HEK293T (cell line): ENCODE measurements around the gene ANKFN1.

ENCODE experiments used
- CTCF ChIA-PET: fragments of 350-600 bp; formaldehyde crosslinking; extraction: SDS; loops from one replicate; lab custom pipeline; 2021; ENCODE audit warnings: antibody characterized with exemption, inconsistent platforms; lab: Yijun Ruan, JAX
- POLR2A ChIA-PET: fragments of 350-600 bp; formaldehyde crosslinking; extraction: SDS; loops from one replicate; lab custom pipeline; 2020; ENCODE audit warnings: antibody characterized with exemption, inconsistent platforms; lab: Yijun Ruan, JAX
- DNase-seq: peaks from one replicate; pipeline ENCODE4 v3.0.0; 2012; ENCODE audit warnings: mixed read lengths; ENCODE audit errors: extremely low spot score
- ARNT ChIP-seq: fragments of 450-650 bp; IDR thresholded peaks from 2 replicates; pipeline ENCODE4 v1.6.1; 2017; ENCODE audit warnings: mild to moderate bottlenecking
- BHLHE40 ChIP-seq: fragments of 450-650 bp; IDR thresholded peaks from 2 replicates; pipeline ENCODE4 v1.6.1; 2016; ENCODE audit warnings: mild to moderate bottlenecking, moderate library complexity, borderline replicate concordance
- CTBP1 ChIP-seq: fragments of 450-650 bp; IDR thresholded peaks from 2 replicates; pipeline ENCODE4 v1.6.1; 2016; ENCODE audit warnings: borderline replicate concordance
- ELF4 ChIP-seq: fragments of 450-650 bp; IDR thresholded peaks from 2 replicates; pipeline ENCODE4 v1.6.1; 2017; ENCODE audit warnings: antibody characterized with exemption
- FOXA1 ChIP-seq: fragments of 450-650 bp; IDR thresholded peaks from 2 replicates; pipeline ENCODE4 v1.6.1; 2016; ENCODE audit warnings: mild to moderate bottlenecking
- FOXK2 ChIP-seq: fragments of 450-650 bp; IDR thresholded peaks from 2 replicates; pipeline ENCODE4 v1.6.1; 2016; ENCODE audit warnings: mild to moderate bottlenecking
- FOXM1 ChIP-seq: fragments of 450-650 bp; IDR thresholded peaks from 2 replicates; pipeline ENCODE4 v1.6.1; 2017; ENCODE audit warnings: mild to moderate bottlenecking, borderline replicate concordance
- HDGF ChIP-seq: fragments of 450-650 bp; IDR thresholded peaks from 2 replicates; pipeline ENCODE4 v1.6.1; 2017; ENCODE audit warnings: antibody characterized with exemption, borderline replicate concordance
- L3MBTL2 ChIP-seq: fragments of 450-650 bp; conservative IDR thresholded peaks from 2 replicates; pipeline ENCODE4 v1.6.1; 2016; ENCODE audit warnings: mild to moderate bottlenecking
- LEF1 ChIP-seq: fragments of 450-650 bp; IDR thresholded peaks from 2 replicates; pipeline ENCODE4 v1.6.1; 2017; ENCODE audit warnings: mild to moderate bottlenecking, borderline replicate concordance
- NFRKB ChIP-seq: fragments of 450-650 bp; IDR thresholded peaks from 2 replicates; pipeline ENCODE4 v1.6.1; 2016; ENCODE audit warnings: mild to moderate bottlenecking, moderate library complexity
- SP1 ChIP-seq: fragments of 450-650 bp; IDR thresholded peaks from 2 replicates; pipeline ENCODE4 v1.6.1; 2017
- SUZ12 ChIP-seq: fragments of 450-650 bp; IDR thresholded peaks from 2 replicates; pipeline ENCODE4 v1.6.1; 2016; ENCODE audit warnings: mild to moderate bottlenecking
- TARDBP ChIP-seq: fragments of 450-650 bp; IDR thresholded peaks from 2 replicates; pipeline ENCODE4 v1.6.1; 2016
- ZNF384 ChIP-seq: fragments of 450-650 bp; IDR thresholded peaks from 2 replicates; pipeline ENCODE4 v1.6.1; 2016
- TF ChIP-seq, protein P1 (sequence below): fragments of 450-650 bp; IDR thresholded peaks from 2 replicates; pipeline ENCODE4 v1.6.1; 2016

Gene ANKFN1

DNA sequence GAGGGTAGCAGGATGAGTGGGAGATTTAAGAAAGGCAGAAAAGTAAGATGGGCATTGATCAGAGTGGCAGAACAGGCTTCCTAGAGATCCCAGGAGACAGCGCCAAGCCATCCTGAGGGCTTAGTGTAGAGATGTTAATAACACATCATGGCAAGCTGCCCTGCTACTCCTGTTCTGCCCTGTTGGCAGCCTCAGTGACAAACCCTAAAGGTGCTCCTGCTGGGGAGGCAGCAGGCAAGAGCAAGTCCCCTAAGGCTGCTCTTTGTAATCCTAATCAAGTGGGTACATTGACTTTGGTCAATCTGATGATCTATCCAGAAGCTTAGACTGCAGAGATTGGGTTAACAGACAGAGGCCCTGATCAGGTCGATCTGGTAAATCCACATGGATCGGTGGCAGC lies 16.3 kb downstream of the ANKFN1 start:
- no peak for DNase-seq
- CTCF ChIA-PET: interaction anchor here (1.3 kb wide), 1 partner anchor 10 kb away, joined by 3 read pairs; no protein-coding TSS in a partner anchor
- TF ChIP-seq SUZ12 (no peak), ARNT (no peak), CTBP1 (no peak), SP1 (no peak), HDGF (no peak), ZNF384 (no peak)
- TF ChIP-seq, protein P1, sequence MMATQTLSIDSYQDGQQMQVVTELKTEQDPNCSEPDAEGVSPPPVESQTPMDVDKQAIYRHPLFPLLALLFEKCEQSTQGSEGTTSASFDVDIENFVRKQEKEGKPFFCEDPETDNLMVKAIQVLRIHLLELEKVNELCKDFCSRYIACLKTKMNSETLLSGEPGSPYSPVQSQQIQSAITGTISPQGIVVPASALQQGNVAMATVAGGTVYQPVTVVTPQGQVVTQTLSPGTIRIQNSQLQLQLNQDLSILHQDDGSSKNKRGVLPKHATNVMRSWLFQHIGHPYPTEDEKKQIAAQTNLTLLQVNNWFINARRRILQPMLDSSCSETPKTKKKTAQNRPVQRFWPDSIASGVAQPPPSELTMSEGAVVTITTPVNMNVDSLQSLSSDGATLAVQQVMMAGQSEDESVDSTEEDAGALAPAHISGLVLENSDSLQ: no peak
- POLR2A ChIA-PET: no interaction called here

DNA sequence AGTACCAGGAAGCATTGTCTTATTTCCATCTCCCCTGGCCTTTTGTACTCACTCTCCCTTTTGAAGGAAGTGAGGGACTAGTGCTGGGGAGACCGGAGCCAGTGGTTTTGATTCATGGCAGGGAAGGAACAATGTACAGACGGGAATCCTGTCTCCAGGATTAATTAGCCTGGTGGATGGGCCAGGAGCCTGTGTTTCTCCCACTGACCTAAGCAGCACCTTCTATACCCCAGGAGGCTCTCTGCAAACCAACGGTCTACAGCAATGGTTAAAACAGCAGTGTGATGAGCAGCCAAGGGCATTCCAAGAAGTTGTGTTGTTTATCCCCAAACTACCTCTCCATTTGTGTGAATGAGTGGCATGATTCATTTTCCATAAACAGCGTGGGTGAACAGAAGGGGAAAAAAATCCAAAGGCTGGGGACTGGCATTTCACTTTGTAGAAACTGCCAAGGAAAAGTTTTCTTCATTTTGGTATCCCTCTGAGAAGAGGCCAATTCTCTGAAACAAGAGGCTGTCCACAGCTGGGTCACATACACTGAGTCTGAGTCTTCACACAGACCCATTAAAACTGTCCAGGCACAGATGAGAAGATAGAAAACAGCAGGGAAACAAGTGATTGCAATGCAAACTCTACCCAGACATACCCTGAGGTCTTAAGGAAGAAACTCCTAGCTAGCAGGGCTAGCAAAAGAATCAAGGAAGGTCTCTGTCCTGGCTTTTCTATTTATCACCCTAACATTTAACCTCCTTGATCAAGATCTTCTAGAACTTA lies 18.1 kb downstream of the ANKFN1 start:
- ChIA-PET POLR2A (no interaction called here), CTCF (no interaction called here)
- DNase-seq: no peak
- TF ChIP-seq NFRKB: no peak
- no peak for TF ChIP-seq ZNF384
- no peak for TF ChIP-seq FOXK2
- TF ChIP-seq FOXM1: no peak

DNA sequence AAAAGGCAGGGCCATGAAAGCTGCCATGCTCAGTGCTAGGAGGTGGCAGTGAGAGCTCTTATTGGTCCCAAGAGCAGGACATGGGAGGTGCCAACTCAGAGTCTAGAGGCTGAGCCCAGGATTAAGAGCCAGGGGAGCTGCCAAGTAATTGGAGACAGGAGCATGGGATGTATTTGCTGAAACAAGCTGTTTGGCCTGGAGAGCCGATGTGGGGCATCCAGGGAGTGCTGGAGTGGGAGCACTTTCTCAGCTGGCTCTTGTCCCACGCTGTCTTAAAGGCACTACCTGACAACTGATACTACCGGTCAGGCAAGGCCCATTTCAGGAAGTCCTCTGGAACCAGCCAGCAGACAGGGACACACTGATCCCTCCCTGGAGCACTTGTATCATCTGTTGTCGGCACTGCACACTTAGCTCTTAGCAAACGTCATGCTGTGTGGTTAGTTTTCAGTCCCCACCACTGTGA lies 19.3 kb downstream of the ANKFN1 start:
- CTCF ChIA-PET: no interaction called here
- TF ChIP-seq CTBP1: no peak
- POLR2A ChIA-PET: no interaction called here
- DNase-seq: no peak

DNA sequence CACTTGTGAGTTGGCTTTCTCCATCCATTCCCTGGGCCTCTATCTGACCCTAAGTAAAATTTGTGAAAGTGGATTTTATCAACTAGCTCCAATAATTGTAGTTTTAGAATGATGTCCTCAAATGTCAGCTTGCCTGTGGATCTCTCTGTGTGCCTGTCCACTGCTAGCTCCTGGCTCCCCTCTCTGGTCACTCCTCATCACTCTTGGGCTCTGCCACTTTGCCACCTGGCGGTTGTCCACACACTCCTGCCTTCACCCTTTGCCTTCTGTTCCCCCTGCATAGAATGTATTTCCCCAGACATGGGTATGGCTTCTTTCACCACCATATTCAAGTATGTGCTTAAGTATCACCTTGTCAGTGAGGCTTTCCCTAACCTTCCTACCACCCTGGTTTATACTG lies 19.8 kb downstream of the ANKFN1 start:
- POLR2A ChIA-PET: no interaction called here
- CTCF ChIA-PET: no interaction called here
- TF ChIP-seq FOXA1: no peak
- no peak for TF ChIP-seq LEF1
- TF ChIP-seq ZNF384: no peak
- TF ChIP-seq HDGF: no peak
- TF ChIP-seq TARDBP: no peak
- TF ChIP-seq, protein P1: no peak
- no peak for TF ChIP-seq SP1
- TF ChIP-seq SUZ12: no peak
- no peak for TF ChIP-seq ELF4
- TF ChIP-seq BHLHE40: no peak
- no peak for TF ChIP-seq CTBP1
- no peak for TF ChIP-seq FOXK2
- no peak for TF ChIP-seq FOXM1
- TF ChIP-seq ARNT: no peak
- no peak for TF ChIP-seq NFRKB
- TF ChIP-seq L3MBTL2: no peak
- no peak for DNase-seq

DNA sequence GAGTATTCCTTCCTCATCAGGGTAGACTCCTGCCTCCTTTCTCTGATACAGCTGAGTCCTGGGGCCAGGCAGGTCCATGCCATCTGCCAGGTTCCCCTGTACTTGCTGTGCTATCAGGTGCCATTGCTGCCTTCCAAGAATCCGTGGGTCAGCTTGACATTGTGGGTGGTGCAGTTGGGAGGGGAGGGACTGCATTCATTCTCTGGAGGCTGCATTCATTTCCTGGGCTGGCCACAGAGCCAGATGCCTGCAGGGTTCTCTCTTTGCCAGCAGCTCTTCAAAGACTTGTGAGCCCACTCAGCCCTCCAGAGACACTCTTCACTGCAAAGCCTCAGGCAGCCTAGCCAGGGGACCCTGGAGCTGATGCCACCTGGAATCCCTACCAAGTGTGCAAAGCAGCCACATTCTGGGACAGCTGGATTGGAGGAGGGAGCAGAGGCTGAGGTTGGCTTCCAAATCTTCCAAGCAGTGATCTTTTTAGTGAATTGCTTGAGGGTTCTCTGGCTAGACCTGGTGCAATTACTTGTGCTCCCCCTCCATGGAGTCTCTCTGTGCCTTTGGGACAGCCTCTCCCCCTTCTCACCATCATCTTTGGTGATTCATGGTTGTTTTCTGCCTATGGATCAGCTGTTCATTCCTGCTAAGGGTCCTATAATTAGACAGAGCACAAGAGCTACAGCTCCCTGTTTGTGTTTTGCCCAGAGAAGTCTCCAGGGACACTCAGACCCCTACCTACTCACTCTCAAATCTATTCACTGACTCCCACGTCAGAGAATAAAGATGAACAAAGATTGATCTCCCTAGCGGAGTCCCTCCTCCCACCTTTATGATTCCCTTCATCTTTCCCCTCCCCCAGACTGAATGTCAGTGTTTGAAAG lies 20.9 kb downstream of the ANKFN1 start:
- TF ChIP-seq ARNT (no peak), FOXA1 (no peak), TARDBP (no peak), FOXM1 (no peak), SUZ12 (no peak), SP1 (no peak), L3MBTL2 (no peak), HDGF (no peak), ELF4 (no peak), FOXK2 (no peak), BHLHE40 (no peak), LEF1 (no peak), ZNF384 (no peak), NFRKB (no peak), CTBP1 (no peak)
- TF ChIP-seq, protein P1: no peak
- ChIA-PET CTCF (no interaction called here), POLR2A (no interaction called here)
- no peak for DNase-seq

DNA sequence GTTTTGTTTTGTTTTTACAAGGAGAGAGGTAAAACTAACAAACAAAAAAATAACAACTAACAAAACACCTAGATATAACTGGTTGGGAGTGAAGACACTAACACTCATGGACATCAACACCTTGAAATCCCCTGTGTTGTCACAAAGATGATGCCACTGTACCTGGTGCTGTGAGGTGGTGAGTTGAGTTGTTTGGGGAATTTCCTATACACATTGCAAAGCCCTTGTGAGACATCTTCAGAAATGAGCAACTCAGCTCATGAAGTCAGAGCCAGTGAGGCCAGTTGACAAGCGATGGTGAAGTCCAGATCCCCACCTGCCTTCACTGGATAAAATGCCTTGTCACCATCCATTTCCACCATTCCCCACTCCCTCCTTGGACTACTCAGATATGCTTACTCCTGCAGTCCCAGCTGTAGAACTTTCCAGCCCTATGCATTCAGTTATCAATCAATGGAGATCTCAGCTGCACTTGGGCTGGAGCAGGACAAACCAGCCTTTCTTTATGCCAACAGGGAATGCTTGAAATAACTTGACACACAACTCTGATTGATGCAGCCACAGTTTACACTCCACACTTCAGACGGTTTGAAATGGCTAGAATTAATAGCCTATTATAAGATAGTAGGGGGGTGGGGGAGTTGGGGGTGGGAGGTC lies 22.2 kb downstream of the ANKFN1 start:
- CTCF ChIA-PET: no interaction called here
- POLR2A ChIA-PET: no interaction called here
- no peak for DNase-seq
- TF ChIP-seq TARDBP: no peak
- no peak for TF ChIP-seq BHLHE40
- TF ChIP-seq FOXK2: no peak
- no peak for TF ChIP-seq HDGF
- no peak for TF ChIP-seq CTBP1
- TF ChIP-seq LEF1: no peak
- no peak for TF ChIP-seq ELF4
- TF ChIP-seq, protein P1: no peak
